GM15510 (cell line): ENCODE results near the gene PARP1.

ENCODE experiments used
- POLR2A ChIP-seq: IDR thresholded peaks from 3 replicates; pipeline ENCODE4 v1.6.1; 2011; ENCODE audit warnings: borderline replicate concordance; ENCODE audit not compliant: insufficient read length; ENCODE audit errors: extremely low read depth

PARP1 gene

DNA sequence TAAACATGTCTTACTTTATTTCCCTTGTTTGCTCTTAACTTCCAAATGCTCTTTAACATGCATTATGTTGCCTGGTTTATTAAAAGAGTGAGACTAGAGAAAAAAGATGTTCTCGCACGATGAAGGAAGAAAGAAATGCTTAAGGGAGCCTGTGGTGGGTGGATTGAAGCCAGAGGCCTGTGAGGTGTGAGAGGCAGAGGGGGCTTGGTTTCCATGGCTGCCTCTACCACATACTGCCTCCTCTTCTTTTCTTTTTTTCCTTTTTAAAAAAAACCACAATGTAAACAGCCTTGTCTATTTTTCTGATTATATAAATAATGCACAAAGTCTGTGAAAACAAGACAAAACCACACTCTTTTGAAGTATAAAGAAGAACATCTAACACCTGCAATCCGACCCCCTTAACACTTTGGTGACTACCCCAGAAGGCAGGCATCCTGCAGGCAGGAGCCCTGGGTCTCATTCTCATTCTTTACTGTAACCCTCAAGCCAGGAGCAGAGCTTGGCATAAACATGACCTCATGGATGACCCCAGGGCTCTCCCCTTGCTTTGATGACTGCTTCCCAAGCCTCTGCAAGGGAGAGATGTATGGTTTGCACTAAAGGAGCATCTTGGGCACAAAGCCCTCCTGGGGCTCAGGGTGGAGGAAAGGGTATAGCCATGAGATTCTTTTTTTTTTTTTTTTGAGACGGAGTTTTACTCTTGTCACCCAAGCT, 10.1 kb upstream of the PARP1 start:
- TF ChIP-seq POLR2A = no peak

DNA sequence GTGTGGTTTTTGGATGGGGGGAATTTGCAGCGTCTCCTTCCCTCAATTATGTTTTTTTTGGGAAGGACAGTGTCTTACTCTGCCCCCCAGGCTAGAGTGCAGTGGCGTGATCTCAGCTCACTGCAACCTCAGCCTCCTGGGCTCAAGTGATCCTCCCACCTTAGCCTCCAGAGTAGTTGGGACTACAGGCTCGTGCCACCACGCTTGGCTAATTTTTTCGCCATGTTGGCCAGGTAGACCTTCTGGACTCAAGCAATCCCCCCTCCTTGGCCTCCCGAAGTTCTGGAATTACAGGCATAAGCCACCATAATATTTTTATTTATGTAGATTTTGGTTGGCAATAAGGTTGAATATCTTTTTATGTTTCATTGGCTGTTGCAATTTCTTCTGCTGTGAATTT, 9.5 kb upstream of the PARP1 start:
- no peak for TF ChIP-seq POLR2A

DNA sequence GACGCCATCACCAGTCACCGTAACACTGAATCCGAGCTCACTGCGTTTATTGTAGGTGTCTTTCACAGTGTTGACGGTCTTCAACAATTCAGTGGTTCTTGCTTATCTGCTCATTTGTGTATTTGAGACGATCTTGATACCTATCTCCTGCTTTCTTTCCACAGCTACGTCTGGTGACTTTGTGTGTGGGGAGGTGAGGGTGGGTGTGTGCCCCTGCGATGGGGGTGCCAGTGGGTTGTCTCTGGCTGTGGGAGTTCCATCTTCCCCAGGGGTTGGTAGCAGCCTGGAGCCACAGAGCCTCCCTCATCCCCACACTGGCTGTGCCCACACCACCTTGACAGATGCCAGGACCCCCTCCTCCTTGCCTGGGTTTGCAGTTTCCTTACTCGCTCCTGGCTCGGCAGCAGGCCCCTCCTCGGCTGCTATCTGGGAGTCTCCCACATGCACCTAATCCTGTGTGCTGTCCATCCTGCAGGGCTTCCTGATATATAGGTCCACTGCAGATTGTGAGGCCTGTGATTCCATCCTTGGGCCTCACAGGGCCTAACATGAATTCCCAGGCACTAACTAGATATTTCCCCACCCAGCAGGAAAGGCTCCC, 6.3 kb upstream of the PARP1 start:
- TF ChIP-seq POLR2A = no peak

DNA sequence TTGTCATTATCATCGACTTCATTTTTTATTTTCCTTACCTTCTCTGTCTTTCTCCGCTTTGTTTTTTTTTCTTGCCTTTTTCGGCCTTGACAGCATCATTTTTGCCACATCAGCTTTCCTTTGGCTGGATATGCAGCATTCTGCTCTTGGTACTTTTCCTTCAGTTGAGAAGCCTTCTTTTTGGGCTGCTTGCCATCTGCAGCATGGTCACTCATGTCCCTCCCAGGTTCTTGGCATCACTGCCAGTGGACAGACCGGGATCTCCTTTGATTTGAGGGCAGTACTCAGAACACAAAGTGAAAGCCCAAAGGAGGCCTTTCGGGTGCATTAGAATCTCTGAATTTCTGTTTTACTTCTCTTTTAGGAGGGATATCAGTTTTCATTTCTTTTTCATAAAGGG, 3.7 kb upstream of the PARP1 start:
- no peak for TF ChIP-seq POLR2A

DNA sequence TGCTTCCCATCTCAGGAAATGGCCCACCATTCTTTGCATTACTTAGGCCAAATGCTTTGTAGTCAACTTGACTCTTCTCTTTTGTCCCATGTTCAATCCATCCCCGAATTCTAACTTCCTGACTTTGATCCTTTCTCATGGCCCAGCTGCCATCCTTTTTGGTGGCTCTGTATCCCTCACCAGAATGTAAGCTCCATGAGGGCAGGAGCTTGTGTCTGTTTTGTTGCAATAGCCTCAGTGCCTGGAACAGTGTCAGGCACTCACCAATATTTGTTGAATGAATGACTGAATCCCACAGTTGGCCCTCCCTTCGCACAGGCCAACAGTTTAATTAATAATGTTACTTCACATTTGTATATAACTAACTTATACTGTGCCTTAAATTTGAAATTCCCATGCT, 3.1 kb upstream of the PARP1 start:
- TF ChIP-seq POLR2A = no peak

DNA sequence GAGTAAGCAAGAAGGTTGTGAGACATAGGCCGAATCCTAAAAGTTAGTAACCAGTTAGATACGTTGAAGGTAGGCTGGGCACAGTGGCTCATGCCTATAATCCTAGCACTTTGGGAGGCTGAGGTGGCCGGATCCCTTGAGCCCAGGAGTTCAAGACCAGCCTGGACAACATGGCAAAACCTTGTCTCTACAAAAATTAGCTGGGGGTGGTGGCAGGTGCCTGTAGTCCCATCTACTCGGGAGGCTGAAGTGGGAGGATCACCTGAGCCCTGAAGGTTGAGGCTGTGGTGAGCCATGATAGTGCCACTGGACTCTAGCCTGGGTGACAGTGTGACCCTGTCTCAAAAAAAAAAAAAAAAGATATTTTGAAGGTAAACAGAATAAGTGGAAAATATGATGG, 1.5 kb upstream of the PARP1 start:
- no peak for TF ChIP-seq POLR2A

DNA sequence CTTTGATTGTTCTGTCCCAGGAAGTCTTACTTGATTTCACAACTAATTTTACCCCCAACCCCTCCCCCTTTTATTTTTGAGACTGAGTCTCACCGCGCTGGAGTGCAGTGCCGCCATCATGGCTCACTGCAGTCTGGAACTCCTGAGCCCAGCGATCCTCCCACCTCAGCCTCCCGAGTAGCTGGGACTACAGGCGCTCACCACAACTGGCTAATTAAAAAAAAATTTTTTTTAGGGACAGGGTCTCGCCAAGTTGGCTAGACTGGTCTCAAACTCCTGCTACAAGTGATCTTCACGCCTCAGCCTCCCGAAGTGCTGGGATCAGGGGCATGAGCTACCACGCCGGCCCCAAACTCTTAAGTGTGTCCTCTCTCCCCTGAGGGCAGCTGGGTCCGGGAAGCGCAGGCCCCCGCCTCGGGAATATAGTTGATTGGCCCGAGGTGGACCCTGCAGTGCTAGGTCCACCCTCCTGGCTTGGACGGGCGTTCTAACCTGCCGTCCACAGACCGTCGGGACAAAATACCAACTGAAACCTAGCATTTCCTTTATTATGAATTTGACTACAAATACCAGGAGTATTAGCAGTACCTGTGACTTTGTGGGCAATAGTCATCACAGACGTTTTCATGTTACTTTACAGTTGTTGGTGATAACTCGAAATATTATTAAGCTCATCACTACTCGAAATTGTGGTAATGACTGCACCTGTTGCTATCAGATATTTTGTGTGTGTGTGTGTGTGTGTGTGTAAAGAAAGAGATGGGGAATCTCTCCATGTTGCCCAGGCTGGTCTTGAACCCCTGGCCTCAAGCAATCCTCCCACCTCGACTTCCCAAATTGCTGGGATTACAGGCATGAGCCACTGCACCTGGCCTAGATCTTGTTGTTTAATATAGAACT, 642 bp upstream of the PARP1 start:
- no peak for TF ChIP-seq POLR2A

DNA sequence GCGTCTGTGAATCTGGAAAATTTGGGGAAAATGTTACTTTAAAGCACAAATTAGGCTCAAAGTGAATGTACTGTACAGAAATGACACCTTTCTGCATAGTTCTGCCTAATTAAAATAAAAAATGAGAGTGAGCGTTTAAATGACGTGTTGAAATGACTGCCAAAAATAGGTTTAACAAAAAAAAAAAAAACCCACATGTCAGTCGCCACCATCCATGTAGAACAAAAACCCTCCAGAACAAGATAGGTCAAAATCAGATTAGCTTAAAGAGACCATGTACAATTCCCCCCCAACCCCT, 745 bp downstream of the PARP1 start:
- TF ChIP-seq POLR2A = no peak

DNA sequence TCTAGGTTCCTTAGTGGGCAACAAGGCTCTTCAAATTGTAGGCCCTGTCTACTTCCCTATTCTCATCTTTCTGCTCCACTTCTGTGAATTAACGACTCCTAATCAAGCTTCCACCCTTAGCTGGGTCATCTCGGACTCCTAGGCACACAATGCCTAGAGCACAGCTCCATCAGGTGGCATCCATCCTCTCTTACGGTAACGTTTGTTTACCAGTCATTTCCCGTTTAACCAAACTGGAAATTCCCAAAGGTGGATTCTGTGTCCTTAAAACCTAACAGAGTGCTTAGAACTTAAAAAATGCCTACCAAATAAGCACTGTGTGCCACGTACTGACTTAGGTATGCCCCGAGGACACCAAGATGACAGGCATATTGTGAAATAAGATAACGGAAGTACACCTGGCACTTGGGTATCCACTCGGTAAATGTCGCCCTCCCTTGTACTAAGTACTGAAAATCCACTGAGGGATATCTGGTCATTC, 1.5 kb downstream of the PARP1 start:
- no peak for TF ChIP-seq POLR2A

DNA sequence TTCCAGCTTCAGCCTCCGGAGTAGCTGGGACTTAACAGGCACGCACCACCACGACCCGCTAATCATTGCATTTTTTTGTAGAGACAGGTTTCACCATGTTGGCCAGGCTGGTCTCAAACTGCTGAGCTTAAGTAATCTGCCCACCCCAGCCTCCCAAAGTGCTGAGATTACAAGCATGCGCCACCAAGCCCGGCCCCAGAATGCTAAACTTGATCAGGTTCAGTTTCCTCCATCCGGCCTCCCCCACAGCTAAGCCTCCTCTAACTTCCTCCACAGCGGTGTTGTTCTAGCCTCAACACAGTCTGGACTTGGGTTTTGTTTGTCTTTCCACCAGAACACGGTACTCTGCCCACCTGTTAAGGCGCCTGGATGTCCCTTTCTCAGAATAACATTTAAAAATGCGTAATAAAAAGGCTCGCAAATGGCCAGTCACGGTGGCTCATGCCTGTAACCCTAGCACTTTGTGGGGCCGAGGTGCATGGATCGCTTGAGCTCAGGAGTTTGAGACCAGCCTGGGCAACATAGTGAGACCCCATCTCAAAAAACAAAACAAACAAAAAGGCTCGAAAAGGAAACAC, 2.4 kb downstream of the PARP1 start:
- TF ChIP-seq POLR2A = no peak

DNA sequence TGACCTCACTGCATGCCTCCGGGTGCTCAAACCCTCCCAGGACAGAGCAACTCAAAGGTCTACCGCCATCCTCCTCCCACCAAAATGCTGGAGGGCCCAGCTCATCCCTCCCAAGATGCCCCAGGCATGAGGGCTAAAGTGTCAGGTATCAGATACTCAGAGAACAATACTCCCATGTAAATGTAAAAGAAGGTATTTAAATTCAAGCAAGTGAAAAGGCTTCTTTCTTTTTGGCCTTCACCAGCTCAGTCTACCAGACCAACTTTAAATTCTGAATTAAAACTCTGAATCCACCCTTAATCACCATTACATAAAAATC, 3.0 kb downstream of the PARP1 start:
- no peak for TF ChIP-seq POLR2A

DNA sequence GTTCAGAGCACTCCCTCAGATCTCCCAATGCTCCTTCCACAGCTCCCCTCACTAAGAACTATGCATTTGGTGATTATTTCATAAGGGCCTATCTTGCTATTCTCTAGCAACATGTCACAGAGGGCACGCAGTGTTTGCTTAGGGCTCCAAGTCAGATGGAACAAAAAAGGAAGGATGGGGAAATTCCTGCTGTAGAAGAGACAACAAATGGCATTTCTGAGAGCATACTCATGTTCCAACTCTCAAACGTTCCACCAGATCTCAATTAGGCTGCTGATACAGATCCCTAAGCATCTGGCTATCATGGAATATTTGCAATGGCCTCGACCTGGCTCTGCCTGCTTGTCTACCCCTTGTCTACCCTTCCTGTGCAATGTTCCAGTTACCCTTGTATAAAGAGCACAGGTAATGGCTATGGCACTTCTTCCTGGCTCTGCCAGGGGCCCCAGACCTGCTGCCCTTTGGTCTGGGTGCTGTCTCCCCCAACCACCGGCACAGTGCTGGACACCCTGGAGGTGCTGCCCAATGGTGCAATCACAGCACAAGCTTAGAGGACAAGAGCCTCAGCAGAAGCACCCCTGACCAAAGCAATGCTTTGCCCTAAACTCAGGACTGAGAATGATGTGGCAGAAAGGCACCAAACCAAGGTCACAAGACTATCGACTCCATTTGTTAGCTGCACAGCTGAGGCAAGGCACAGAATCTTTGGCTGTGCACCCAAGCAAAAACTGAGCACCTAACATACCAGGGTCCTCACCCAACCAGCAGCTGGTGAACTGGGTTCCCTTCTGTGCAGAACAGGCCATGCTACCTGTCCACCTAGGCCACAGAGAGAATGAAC, 3.6 kb downstream of the PARP1 start:
- no peak for TF ChIP-seq POLR2A

DNA sequence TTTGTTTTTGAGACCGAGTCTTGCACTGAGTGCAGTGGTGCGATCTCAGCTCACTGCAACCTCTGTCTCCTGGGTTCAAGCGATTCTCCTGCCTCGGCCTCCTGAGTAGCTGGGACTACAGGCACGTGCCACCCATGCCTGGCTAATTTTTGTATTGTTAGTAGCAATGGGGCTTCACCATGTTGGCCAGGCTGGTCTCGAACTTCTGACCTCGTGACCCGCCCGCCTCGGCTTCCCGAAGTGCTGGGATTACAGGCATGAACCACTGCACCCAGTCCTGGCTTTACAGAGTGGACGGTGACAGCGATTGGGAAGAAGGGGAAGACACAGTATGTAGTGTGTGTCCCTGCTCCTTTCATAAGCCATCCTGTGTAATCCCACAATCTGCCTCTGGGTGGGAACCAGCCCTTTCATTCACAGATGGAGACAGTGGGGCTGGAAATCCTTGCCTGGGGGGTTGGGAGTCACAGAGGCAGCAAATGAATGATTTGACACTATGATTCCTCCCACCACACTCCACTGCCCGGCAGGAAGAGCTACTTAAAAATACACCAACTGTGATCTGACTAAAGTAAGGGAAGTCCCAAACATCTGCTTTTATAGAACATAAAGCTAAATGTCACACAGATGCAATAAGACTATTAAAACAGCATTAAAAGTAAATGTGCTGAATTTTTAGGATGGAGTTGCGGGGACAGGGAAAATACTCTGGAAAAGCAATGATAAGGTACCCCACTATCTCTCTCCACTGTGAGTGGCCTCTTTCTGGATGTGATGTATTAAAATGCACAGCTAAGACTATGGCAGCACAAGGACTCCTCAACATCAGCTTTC, 4.5 kb downstream of the PARP1 start:
- no peak for TF ChIP-seq POLR2A

DNA sequence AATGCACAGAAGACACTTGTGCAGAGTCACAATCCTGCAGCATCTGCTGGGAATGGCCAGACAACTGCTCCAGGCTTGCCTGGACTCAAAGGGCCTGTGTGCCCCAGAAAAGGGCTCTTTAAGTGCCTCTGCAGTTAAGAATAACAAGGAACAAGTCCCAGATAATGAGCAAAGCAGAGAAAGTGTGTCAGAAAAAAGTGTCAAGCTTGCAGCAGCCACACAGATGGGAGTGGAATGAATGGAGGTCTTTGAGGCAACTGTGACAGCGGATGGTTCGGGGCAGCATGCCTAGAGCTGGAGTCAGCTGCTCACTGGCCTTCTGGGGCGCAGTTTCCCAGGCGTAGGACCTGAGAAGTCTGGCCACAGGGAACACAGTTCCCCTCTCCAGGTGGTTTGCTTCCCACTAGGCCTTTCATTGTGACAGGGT, 5.1 kb downstream of the PARP1 start:
- no peak for TF ChIP-seq POLR2A
